Prostate gland (tissue), 2 donors: ENCODE measurements around the gene CTXND1.

ENCODE experiments used
- CTCF ChIP-seq, 4 experiments: fragments of 200-600 bp in 2 of 4; fragments of 450-650 bp in 2 of 4; sonication (generic) in 2 of 4; IDR thresholded peaks; 1 replicate in 3 of 4; 2 replicates in 1 of 4; pipeline ENCODE4 v1.5.1; 2016 to 2019; ENCODE audit warnings: antibody characterized with exemption in 4 of 4, mild to moderate bottlenecking in 2 of 4, moderate library complexity in 2 of 4
- POLR2A ChIP-seq: fragments of 450-650 bp; IDR thresholded peaks from one replicate; pipeline ENCODE4 v1.6.1; 2016; ENCODE audit warnings: antibody characterized with exemption, mild to moderate bottlenecking
- POLR2AphosphoS5 ChIP-seq: sonication (generic); formaldehyde crosslinking; IDR thresholded peaks from one replicate; pipeline ENCODE4 v1.6.1; 2017; ENCODE audit warnings: antibody characterized with exemption

- TF ChIP-seq POLR2AphosphoS5 (no peak), CTCF (IDR thresholded peaks at IDR 0.05) (no peak), POLR2A (no peak)
Measured at GRCh38 chr15:80152180-80152895, 99.7 kb downstream of the CTXND1 start.
